Astrocyte (in vitro differentiated cells and primary cell): ENCODE results near the gene NRBP1. TPM values are rescaled to one million over a fixed set of nuclear protein-coding genes. Genes with fewer than 3 reads are reported as not detected.

Experiments used
- DNase-seq: peaks from one replicate; pipeline ENCODE4 v3.0.0-alpha.2; 2010; ENCODE audit warnings: low read depth
- FAIRE-seq: peaks from 2 replicates; lab custom pipeline; 2011; peaks lifted over from hg19 to GRCh38; lab: Jason Lieb, UNC
- H2AFZ ChIP-seq: 2 replicates; pipeline ENCODE4 v1.6.0; 2012; ENCODE audit warnings: low read depth, low read length, inconsistent platforms
- H3K27ac ChIP-seq: 2 replicates; pipeline ENCODE4 v1.5.1; 2011; ENCODE audit warnings: low read depth, low read length, inconsistent platforms
- H3K27me3 ChIP-seq: 2 replicates; pipeline ENCODE4 v1.6.0; 2011; ENCODE audit warnings: low read length, inconsistent platforms; ENCODE audit not compliant: insufficient read depth
- H3K36me3 ChIP-seq: 2 replicates; pipeline ENCODE4 v1.5.1; 2011; ENCODE audit warnings: low read length, inconsistent platforms; ENCODE audit not compliant: insufficient read depth
- H3K4me1 ChIP-seq: 2 replicates; pipeline ENCODE4 v1.5.1; 2011; ENCODE audit warnings: low read length, inconsistent platforms; ENCODE audit not compliant: insufficient read depth
- H3K4me2 ChIP-seq: 2 replicates; pipeline ENCODE4 v1.6.0; 2012; ENCODE audit warnings: low read length, inconsistent platforms
- H3K4me3 ChIP-seq: 2 replicates; pipeline ENCODE4 v1.5.1; 2011; ENCODE audit warnings: low read depth, mild to moderate bottlenecking, low read length, inconsistent platforms; ENCODE audit not compliant: insufficient read depth
- H3K79me2 ChIP-seq: 2 replicates; pipeline ENCODE4 v1.6.0; 2012; ENCODE audit warnings: mild to moderate bottlenecking, low read length, inconsistent platforms; ENCODE audit not compliant: insufficient read depth
- H3K9ac ChIP-seq: 2 replicates; pipeline ENCODE4 v1.6.0; 2012; ENCODE audit warnings: mild to moderate bottlenecking, low read length, inconsistent platforms
- H3K9me3 ChIP-seq: 2 replicates; pipeline ENCODE4 v1.5.1; 2012; ENCODE audit warnings: low read depth, mild to moderate bottlenecking, low read length, inconsistent platforms; ENCODE audit not compliant: insufficient read depth
- H4K20me1 ChIP-seq: 2 replicates; pipeline ENCODE4 v1.6.0; 2012; ENCODE audit warnings: low read length, inconsistent platforms; ENCODE audit not compliant: insufficient read depth
- H3K27ac Mint-ChIP-seq: one replicate; pipeline ENCODE4 v1.8.0; 2021; ENCODE audit warnings: mild to moderate bottlenecking, mixed read lengths; ENCODE audit not compliant: unreplicated experiment
- H3K27me3 Mint-ChIP-seq: one replicate; pipeline ENCODE4 v1.8.0; 2021; ENCODE audit warnings: low read depth, mixed read lengths; ENCODE audit not compliant: unreplicated experiment
- H3K36me3 Mint-ChIP-seq: one replicate; pipeline ENCODE4 v1.8.0; 2021; ENCODE audit warnings: low read depth, mixed read lengths; ENCODE audit not compliant: unreplicated experiment
- H3K4me1 Mint-ChIP-seq: one replicate; pipeline ENCODE4 v1.8.0; 2021; ENCODE audit warnings: low read depth, mixed read lengths; ENCODE audit not compliant: unreplicated experiment
- H3K4me3 Mint-ChIP-seq: one replicate; pipeline ENCODE4 v1.8.0; 2021; ENCODE audit warnings: mild to moderate bottlenecking, moderate library complexity, mixed read lengths; ENCODE audit not compliant: unreplicated experiment
- H3K9me3 Mint-ChIP-seq: one replicate; pipeline ENCODE4 v1.8.0; 2021; ENCODE audit warnings: mild to moderate bottlenecking, mixed read lengths; ENCODE audit not compliant: unreplicated experiment
- EZH2 ChIP-seq: IDR thresholded peaks from 2 replicates; pipeline ENCODE4 v1.6.1; 2012; ENCODE audit warnings: mild to moderate bottlenecking, low read length, inconsistent platforms; ENCODE audit not compliant: insufficient read depth
- total RNA-seq: library from RNA; stranded (reverse); gene quantifications from 2 replicates; pipeline ENCODE4 v1.2.1, GENCODE V29; 2021
- TF ChIP-seq, protein P1 (sequence below): IDR thresholded peaks from 2 replicates; pipeline ENCODE4 v1.5.1; 2011; ENCODE audit warnings: low read depth, mild to moderate bottlenecking, inconsistent platforms, low read length, moderate library complexity; ENCODE audit not compliant: insufficient read depth

Gene NRBP1
- total RNA-seq, 1 donor from 2014 or later = 127 TPM

- Histone ChIP-seq H2AFZ (no peak overlapping the region), H3K27me3 (no peaks in the 10 kb centered on the region), H3K79me2 (peaks cover 86% of the 10 kb centered on the region), H3K36me3 (peaks cover 5% of the 10 kb centered on the region), H3K27ac (no peak overlapping the region), H3K4me1 (no peaks in the 10 kb centered on the region), H3K9me3 (no peaks in the 10 kb centered on the region), H3K9ac (no peak overlapping the region), H3K4me3 (no peak overlapping the region), H3K4me2 (no peak overlapping the region), H4K20me1 (peaks cover 37% of the 10 kb centered on the region)
- no peaks in the 10 kb centered on the region for H3K9me3 Mint-ChIP-seq
- no peak for FAIRE-seq
- DNase-seq = no peak
- no peaks in the 10 kb centered on the region for H3K4me1 Mint-ChIP-seq
- no peak overlapping the region for H3K27ac Mint-ChIP-seq
- no peak for TF ChIP-seq EZH2
- TF ChIP-seq, protein P1, sequence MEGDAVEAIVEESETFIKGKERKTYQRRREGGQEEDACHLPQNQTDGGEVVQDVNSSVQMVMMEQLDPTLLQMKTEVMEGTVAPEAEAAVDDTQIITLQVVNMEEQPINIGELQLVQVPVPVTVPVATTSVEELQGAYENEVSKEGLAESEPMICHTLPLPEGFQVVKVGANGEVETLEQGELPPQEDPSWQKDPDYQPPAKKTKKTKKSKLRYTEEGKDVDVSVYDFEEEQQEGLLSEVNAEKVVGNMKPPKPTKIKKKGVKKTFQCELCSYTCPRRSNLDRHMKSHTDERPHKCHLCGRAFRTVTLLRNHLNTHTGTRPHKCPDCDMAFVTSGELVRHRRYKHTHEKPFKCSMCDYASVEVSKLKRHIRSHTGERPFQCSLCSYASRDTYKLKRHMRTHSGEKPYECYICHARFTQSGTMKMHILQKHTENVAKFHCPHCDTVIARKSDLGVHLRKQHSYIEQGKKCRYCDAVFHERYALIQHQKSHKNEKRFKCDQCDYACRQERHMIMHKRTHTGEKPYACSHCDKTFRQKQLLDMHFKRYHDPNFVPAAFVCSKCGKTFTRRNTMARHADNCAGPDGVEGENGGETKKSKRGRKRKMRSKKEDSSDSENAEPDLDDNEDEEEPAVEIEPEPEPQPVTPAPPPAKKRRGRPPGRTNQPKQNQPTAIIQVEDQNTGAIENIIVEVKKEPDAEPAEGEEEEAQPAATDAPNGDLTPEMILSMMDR = no peak
- peaks cover 12% of the 10 kb centered on the region for H3K36me3 Mint-ChIP-seq
- H3K4me3 Mint-ChIP-seq = no peak overlapping the region
- H3K27me3 Mint-ChIP-seq = no peaks in the 10 kb centered on the region
Measured at GRCh38 chr2:27390822-27391679, 37.4 kb upstream of the NRBP1 start.

DNA sequence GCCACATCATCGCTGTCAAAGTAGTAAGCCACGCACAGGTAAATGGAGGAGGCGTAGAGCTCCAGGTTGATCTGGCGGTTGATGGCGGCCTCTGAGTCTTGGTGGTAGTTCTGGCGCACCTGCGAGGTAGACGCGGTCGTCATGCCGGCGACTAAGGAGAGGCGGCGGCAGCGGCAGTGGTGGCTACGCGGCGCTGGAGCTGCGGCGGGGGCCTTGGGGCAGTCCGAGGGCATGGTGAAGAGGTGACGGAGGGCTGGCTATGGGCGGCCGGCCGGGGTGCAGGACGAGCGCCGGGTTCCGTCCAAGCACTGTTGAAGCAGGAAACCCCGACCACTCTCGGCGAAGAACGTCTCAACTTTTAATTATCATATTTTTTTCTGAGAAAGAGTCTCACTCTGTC is 35.2 kb upstream of the NRBP1 start:
- Mint-ChIP-seq H3K27me3 (no peaks in the 10 kb centered on the region), H3K36me3 (peaks cover 12% of the 10 kb centered on the region), H3K4me3 (no peak overlapping the region), H3K4me1 (no peaks in the 10 kb centered on the region), H3K9me3 (no peaks in the 10 kb centered on the region), H3K27ac (no peak overlapping the region)
- Histone ChIP-seq H3K27ac (no peak overlapping the region), H3K4me2 (no peak overlapping the region), H2AFZ (no peak overlapping the region), H3K36me3 (no peaks in the 10 kb centered on the region), H3K9ac (no peak overlapping the region), H3K27me3 (no peaks in the 10 kb centered on the region), H3K4me1 (no peaks in the 10 kb centered on the region), H4K20me1 (peaks cover 51% of the 10 kb centered on the region), H3K4me3 (no peak overlapping the region), H3K9me3 (no peaks in the 10 kb centered on the region), H3K79me2 (peaks cover 96% of the 10 kb centered on the region)
- DNase-seq (no peak), FAIRE-seq (no peak)
- TF ChIP-seq, protein P1 = no peak
- no peak for TF ChIP-seq EZH2

GRCh38 chr2:27398962-27399361 is 29.5 kb upstream of the NRBP1 start:
- Histone ChIP-seq H3K9ac (no peak overlapping the region), H3K9me3 (no peaks in the 10 kb centered on the region), H3K4me1 (no peaks in the 10 kb centered on the region), H3K4me2 (no peak overlapping the region), H3K4me3 (no peak overlapping the region), H2AFZ (no peak overlapping the region), H3K36me3 (peaks cover 5% of the 10 kb centered on the region), H3K79me2 (peaks cover 99% of the 10 kb centered on the region), H4K20me1 (peaks cover 69% of the 10 kb centered on the region), H3K27ac (no peak overlapping the region), H3K27me3 (no peaks in the 10 kb centered on the region)
- Mint-ChIP-seq H3K27me3 (no peaks in the 10 kb centered on the region), H3K4me3 (no peak overlapping the region), H3K9me3 (no peaks in the 10 kb centered on the region), H3K36me3 (no peaks in the 10 kb centered on the region), H3K27ac (no peak overlapping the region), H3K4me1 (peaks cover 5% of the 10 kb centered on the region)
- DNase-seq (no peak), FAIRE-seq (no peak)
- TF ChIP-seq EZH2 = no peak
- TF ChIP-seq, protein P1 = no peak
